Measurements from ENCODE around the gene DENND4A.
A peak's percentile ranks its signal among the peaks of the same experiment; 100 is the strongest.
"Not testable (repeated sequence)": the region's sequence is repeated elsewhere in the genome, so short reads cannot be mapped to it uniquely, and the experiment has no call there.

DENND4A gene

DNA sequence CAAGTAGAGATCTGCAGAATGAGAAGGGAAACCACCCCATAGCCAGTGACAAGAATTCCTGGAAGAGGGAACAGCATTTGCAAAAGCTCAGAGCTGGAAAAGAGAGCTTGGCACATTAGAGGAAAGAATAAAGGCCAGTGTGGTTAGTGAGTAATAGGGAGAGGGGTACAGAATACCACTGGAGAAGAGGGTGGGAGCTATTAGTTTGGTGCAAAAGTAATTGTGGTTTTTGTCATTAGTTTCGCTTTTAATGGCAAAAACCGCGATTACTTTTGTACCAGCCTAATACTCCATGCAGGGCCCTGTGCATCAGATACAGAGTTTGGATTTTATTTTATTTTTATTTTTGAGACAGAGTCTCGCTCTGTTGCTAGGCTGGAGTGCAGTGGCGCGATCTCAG lies 160.6 kb downstream of the DENND4A start:
- DNase-seq (ENCODE audit: low spot score): no peak

DNA sequence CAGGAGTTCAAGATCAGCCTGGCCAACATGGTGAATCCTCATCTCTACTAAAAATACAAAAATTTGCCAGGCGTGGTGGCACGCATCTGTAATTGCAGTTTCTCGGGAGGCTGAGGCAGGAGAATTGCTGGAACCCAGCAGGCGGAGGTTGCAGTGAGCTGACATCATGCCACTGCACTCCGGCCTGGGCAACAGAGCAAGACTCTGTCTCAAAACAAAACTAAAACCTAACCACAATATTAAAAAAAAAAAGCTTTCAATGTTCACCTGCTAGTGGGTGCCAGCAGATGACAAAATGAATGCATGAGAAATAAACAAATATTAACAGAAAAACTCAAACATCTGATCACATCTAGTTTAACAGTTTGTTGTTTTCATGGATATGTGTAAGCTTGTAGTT lies 161.3 kb downstream of the DENND4A start:
- no peak for DNase-seq (ENCODE audit: low spot score)

DNA sequence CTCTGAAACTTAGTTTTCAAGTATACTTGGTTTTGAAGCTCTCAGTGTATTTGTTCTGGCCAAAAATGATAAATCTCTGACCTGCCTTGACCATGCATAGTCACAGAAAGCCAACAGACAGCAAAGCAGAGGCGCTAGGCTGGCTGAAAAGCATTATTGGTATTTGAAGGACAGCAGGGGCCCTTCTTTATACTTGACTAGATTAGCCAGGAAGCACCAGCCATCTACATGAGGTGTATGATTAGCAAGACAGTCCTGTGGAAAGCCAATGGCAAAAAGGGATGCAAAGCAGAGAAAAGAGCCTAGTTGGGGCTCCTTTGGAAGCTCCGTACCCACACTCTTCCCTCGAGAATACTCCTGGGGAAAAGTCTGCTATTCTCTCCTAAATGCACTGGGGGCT lies 162.5 kb downstream of the DENND4A start:
- no peak for DNase-seq (ENCODE audit: low spot score)

DNA sequence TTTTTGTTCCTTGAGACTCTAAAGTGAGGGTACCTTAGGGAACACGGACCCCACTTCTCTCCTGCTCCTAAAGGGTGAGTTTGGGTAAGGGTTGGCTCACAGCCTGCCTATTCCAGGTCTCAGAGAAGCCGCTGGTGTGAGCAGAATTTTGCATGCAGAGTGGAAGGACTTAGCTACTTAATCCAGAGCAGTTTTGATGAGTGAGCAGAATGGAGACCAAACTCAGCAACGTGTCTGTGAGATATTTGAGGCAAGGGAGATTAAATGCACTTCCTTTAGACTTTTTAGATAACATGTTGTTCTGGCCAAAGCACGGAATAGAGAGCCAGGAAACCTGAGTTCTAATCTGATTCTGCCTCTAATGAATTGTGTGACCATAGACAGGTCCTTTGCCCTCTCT lies 165.2 kb downstream of the DENND4A start:
- no peak for DNase-seq (ENCODE audit: low spot score)

DNA sequence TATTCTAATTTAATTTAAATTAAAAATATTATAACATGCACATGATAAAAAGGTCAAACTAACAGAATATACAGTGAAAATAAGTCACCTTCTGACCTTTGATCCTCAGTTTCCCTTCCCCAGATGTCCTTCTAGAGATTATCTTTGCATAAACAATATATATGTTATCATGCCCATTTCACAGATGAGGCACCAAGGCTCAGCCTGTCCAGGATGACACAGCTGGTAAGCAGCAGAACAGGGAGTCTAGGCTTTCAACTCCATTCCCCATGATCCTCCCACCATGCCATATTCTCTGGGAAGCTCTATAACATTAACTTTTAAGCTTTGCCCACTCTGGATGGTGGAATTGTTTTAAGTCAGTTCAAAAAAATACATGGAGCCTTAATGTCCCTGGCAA lies 169.0 kb downstream of the DENND4A start:
- DNase-seq (ENCODE audit: low spot score): no peak

DNA sequence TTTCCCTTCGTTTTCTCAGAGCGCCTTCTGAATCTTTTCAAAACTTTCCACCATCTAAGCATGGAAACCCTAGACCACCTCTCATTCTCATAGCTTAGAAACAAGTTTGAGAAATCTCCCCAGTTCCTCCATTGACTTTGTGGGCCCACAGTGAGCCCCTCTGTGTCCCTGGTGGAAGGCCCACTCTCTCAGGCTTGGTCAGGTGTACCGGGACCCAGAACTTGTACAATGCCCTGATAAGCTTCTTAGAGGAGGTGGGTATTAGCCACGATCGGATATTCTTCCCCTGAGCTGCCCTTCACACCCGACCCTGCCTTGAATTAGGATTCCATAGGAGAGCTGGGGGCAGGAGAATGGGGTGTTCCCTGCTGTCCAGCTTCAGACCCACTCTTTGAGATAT lies 170.5 kb downstream of the DENND4A start, which contains the start of gene SLC24A1:
Gene SLC24A1, plus strand, starts transcription at position 301 of the 400 bp plus-strand sequence. CDS start 2,143 bp downstream, outside the sequence.
- DNase-seq (ENCODE audit: low spot score): no peak

DNA sequence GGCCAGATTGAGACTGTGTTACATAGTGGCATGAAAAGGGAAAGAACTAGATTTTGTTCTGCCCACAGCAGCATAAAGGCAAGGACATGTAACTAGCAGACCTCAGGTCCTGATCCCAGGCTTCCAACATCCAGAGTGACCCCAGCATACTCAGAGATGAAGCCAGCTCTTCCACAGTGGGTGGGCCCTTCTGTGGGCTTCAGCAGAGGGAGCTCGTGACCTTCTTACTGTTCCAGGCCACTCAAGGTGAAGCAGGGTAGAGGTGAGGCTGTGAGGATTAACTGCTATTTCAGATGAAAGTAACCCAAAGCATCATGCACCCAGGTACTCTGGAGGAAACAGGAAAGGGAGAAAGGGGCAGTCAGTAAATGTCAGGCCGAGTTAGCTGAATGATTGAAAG lies 171.3 kb downstream of the DENND4A start:
- no peak for DNase-seq (ENCODE audit: low spot score)

DNA sequence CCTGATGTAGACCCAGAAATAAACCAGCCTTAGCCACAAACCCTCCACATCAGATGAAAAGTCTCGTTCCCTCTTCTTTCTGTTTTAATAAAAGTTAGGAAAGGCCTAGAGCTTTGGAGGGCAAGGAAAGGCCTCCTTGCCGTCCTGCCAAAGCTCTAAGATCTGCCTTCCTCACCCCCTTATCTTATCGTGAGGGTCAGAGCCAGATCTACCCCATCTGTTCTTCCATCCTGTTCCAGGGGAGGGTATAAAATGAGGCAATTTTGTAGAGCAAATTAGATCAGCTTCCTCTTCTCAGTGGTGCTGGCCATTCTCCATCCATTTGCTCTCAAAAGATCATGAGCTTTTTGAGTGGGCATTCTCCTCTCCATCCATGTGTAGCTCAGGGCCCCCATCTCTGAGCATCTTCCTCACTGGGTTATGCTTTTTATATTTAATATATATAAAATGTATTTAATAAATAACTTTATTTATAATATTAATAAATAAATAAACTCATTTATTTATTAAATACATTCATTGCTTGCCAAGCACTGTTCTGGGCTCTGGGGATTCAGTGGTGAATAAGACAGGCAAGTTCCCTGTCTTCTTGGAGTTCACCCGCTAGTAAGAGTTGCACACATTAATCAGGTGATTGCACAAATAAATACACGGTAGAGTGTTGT lies 172.3 kb downstream of the DENND4A start:
- no peak for DNase-seq (ENCODE audit: low spot score)

DNA sequence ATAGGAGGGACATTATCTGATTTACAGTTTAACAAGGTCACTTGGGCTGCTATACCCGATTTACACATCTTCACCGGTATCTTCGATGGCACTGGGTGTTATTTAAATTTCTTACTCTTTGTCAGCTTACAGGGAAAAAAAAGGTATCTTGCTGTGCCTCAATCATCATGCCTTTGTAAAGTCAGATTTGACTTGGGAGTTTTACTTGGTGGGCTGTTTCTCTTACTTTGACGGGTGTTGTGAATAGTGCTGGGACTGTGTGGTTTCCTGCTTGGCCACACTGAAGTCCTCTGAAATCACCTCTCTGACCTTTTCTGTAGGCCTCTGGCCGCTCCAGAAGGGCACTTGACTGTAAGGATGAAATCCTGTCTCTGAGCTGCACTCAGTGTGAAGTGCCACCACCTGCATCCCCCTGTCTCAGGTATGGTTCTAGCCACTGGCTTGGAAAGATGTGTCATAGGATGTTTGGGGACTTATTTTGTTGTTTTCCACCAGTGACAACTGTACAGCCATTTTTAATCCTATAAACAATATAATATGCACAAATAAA lies 173.5 kb downstream of the DENND4A start:
- no peak for DNase-seq (ENCODE audit: low spot score)

DNA sequence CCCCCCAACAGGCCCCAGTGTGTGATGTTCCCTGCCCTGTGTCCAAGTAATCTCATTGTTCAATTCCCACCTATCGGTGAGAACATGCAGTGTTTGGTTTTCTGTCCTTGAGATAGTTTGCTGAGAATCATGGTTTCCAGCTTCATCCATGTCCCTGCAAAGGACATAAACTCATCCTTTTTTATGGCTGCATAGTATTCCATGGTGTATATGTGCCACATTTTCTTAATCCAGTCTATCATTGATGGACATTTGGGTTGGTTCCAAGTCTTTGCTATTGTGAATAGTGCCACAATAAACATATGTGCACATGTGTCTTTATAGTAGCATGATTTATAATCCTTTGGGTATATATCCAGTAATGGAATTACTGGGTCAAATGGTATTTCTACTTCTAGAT lies 176.2 kb downstream of the DENND4A start:
- not testable (repeated sequence) for DNase-seq (ENCODE audit: low spot score)

DNA sequence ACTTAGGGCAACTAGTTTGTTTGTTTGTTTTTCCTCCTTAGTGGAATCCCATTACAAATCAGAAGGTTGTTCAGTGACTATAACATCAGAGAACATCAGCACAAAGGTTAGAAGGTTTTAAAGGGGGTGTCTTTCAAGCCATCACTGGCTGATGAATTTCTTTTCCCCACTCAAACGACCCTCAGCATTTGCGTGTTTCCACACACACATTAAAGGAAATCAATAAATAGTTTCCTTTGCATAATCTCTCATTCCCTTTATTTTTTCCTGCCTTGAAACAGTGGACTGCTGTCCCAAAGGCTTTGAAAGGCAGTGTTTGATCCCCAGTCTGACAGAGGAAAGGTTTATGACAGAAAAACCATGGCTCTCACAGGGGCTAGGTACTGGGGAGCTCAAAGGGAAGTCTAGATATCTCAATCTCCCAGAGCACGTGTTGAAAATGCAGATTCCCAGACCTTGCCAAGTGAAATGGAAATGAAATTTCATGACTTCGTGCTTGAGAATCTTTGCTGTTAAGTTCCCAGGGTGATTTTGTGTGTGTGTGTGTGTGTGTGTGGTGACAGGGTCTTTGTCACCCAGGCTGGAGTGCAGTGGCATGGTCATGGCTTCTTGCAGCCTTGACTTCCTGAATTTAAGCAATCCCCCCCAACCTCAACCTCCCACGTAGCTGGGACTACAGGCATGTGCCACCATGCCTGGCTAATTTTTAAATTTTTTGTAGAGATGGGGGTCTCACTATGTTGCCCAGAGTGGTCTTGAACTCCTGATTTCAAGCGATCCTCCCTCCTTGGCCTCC lies 178.9 kb downstream of the DENND4A start:
- DNase-seq (ENCODE audit: low spot score): no peak

DNA sequence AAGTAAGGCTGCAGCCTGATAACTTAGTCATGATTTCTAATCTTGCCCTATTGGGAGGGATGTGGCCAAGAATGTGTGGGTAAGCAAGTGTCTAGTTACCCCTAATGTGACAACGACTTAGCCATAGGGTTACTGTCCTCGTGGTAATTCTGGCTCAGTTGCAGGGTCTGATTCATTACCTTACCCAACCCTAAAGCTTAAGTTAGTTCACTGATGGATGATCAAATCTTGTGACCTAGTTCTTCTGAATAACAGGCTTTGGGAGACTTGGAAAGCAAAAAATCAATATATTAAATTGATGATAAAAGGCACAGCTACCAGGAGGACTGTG lies 179.5 kb downstream of the DENND4A start:
- no peak for DNase-seq (ENCODE audit: low spot score)

DNA sequence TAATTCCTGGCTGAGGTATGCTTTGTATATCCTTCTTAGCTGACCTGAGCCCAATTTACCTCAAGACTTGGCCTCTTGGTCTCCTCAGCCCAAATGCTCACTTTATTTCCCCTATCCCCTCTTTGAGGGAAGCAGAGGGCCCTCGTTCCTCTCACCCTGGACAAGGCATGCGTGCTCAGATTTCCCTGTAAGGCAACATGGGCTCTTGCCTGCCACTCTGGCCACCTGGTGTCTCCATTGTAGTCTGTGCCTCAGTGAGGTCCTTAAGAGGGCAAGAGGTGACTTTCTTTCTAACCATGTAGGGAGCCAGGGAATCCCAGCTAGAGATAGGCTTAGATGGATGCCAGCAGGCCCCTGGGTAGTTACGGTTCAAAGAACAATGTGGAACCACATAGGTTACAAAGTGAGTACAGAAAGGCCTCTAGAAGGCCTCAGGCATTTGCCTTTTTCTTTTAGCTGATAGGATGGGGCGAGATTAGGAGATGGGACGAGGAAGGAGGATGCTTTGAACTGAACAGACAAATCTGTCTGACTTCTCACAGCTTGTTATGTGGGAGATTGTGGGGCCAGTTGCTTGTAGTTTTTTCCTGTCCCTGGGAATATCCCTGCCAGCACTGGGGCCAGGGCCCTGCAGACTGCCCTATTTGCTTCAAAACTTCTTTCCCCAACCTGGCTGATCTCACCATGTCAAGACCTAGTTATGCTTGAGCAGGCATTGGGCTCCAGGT lies 180.0 kb downstream of the DENND4A start:
- no peak for DNase-seq (ENCODE audit: low spot score)

DNA sequence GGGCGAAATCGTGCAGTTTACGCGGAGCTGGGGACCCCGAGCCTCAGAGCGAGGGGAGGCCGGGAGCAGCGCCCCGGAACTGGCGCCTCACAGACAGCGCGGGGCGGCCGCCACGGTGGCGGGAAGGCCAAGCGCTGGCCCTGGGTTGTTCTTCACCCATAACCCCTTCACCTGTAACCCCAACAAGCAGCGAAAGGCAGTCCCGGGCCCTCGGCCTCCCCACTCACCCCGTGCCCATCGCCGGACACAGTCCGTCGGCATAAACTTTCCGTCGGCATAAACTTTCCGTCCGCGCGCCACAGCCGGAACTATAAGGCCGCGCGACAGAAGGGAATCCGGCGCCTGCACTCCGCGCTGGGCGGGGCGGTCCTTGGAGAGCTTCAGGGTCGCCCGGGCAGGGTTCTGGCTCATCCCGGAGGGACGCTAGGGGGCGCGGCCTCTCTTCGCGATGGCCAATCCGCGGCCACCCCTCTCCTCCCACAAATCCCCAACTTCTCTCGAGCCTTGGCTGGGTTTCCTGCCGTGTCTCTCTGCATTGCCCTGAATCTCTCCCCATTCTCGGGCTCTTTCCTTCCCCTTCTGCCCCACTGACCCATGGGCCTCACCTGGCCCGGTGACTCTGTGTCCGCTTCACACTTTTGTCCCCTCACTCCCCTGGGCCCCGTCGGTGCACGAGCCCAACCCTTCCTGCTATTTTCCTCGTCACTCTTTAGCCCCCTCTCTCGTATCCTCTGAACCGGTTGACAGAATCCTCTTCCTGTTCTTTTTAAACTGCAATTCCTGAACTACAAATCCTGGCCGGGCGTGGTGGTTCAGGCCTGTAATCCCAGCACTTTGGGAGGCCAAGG lies 181.0 kb downstream of the DENND4A start, which contains the start of gene INTS14:
Gene INTS14, minus strand, starts transcription at position 261 of the 848 bp plus-strand sequence. CDS start 3,751 bp downstream, outside the sequence.
- peak; percentile 79 for DNase-seq (ENCODE audit: low spot score)

Data from COLO829 (cell line).